HG03342 (cell line): ENCODE measurements around the gene RASGRP2.
"Not testable (repeated sequence)": the region's sequence is repeated elsewhere in the genome, so short reads cannot be mapped to it uniquely, and the experiment has no call there.

Experiments
- ATAC-seq: cut with Tn5 transposase; IDR thresholded peaks from one replicate; pipeline ENCODE4 v1.9.1; 2021; ENCODE audit warnings: mild to moderate bottlenecking, moderate library complexity; ENCODE audit not compliant: unreplicated experiment

The RASGRP2 gene

DNA sequence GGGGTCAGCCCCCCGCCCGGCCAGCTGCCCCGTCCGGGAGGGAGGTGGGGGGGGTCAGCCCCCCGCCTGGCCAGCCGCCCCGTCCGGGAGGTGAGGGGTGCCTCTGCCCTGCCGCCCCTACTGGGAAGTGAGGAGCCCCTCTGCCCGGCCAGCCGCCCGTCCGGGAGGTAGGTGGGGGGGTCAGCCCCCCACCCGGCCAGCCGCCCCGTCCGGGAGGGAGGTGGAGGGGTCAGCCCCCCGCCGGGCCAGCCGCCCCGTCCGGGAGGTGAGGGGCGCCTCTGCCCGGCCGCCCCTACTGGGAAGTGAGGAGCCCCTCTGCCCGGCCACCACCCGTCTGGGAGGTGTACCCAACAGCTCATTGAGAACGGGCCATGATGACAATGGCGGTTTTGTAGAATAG lies 42.0 kb downstream of the RASGRP2 start:
- ATAC-seq: not testable (repeated sequence)

DNA sequence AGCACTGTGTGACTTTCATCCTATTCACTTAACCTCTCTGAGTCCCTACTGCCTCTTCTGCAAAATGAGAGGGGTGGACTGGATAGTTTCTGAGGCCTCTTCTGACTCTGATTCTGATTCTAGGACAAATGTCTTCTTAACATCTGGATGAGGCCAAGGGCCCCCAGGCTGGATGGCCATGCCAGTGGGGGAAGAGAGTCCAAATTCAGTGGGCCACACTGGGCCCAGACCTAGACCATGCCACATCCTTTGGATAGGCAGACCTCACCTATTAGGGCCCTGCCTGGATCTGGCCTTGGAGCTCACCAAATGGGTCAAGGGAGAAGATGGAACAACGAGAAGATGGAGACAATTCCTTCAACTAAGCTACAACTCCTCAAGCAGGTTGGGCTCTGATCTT lies 45.5 kb downstream of the RASGRP2 start:
- ATAC-seq: no peak

DNA sequence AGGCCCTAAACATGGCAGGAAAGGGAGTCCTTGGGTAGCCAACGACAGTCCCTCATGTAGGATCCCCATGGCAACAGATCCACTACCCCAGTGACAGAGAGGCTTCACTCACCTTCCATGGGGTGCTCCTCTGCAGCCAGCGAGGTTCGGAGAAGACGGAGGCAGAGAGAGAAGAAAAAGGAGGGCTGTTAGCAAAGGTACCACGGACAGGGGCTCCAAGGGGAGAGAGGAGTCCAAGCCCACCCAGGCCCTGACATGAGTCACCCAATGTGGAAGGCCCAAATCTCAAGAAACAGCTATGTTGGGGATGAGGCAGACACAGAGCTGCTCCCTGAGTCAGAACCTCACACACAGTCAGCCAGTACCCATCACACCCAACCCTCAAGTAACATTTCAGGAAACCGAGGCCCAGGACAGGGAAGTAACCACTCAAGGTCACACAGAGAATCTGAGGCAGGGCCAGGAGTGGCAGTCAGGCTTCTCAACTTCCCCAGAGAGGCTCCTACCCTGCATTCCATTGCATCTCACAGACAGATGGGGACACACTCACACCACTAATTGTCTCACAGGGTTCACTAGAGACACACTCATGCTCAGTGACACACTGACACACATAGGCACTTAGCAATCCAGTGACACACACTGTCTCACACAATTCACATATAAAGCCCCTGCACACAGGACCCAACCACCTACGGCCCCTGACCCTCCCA lies 46.1 kb downstream of the RASGRP2 start:
- no peak for ATAC-seq

DNA sequence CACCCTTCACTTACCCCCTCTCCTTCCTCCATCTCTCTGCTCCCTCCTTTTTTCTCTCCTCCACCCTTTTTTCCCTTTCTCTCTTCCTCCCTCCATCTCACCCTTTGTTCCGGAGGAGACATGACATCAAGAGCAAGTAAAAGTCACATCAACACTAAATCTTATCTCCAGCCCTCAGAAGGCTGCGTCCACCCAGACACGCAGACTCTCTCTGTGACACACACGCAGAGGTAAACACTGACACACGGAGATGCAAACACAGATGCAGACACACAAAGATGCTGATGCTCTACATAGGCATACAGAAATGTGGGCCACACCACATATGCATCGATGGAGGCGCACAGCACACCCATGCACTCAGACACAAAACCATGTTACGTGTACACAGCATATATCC lies 47.9 kb downstream of the RASGRP2 start:
- ATAC-seq: no peak

DNA sequence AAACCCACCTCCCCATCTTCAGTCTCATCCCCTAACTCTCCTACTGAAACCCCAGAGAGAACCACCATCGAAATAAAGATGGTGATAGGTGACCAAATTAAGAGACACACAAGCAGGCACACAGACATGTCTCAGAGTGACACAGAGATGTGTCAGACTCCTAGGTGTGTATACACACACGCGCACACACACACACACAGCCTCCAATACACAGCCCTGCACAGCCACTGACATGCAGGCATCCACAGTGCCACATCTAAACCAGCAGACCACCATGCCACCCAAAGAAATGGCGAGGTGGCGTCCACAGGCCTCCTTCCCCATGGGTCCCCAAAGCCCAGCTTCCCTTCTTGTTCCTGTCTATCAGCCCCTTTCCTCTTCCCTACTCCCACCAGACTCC lies 48.4 kb downstream of the RASGRP2 start:
- ATAC-seq: no peak

DNA sequence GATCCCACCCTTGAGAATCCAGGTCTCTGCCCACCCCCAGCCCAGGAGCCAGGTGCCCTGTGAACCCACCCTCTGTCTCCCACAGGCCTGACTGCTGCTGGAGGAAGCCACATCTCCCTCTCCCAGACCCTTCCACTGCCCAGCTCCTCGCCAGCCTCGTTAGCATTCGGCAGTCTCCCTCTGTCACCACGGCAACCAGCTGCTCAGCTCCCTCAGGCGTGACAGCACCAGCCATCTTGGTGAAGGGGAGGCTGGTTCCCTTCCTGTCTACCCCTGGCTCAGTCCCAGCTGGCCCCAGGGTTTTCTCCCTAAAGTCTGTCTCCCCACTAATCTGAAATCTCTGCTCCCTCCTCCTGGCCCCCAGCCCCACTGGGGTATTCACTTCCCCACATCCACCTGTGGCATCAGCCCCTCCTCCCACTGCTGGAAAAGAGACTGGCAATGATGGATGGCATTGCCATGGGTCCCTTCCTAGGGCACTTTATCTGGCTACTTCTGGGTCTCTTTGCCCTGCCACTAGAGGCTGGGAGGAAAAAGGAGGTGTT lies 49.0 kb downstream of the RASGRP2 start:
- ATAC-seq: no peak

DNA sequence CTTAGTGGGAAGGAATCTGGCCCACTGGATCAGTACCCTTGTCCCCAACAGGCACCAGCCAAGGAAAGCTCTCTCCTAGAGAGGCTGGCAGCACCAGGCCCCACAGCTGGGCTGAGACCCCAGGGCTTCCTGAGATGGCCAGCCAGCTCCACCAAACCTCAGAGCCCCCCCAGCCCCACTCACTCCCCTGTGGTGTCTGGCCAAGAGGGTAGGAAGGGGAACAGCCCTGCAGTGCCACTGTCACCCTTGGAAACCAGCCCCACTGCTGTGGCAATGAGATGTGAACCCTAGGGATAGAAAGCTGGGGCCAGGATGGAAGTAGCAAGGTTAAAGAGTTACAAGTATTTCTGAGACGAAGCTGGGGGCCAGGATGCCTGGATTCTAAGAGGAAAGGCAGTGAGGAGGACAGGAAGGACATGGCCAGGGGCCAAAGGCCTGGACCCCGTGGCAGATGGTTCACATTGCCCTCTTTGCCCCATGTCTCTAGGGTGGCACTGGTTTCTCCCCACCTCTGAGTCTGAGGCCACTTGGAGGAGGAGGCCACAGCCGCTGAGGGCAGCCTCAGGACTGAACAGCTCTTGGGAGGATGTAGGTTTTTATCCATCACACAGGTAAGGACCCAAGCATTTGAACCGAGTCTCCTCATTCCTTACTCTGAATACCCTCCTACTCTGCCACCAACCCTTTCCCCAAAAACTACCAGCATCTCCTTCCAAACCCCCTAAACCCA lies 49.8 kb downstream of the RASGRP2 start:
- ATAC-seq: no peak

DNA sequence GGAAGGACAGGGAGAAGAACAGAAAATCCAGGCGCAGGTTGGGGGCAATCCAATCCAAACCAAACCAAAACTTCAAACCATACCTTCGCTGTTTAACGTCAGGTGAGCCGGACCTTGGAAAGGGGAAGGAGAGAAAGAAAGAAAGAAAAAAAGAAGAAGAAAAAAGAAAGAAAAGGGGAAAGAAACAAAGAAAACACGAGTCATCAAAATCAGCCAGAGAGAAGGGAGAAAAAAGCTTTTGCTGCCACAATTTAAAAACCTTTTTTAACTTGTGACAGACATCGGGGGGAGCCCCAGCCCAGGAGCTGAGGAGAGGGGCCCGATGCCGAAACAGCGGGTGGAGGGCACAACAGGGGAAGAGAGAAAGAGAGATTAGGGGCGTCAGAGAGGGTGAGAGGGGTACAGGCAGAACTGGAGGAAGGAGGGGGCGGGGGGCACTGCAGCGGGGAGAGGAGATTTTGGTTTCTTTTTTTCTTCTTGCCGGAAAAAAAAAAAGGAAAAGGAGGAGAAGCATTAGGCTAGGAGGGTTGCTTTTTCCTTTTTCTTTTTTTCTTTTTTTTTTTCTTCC lies 51.1 kb downstream of the RASGRP2 start:
- ATAC-seq: no peak

DNA sequence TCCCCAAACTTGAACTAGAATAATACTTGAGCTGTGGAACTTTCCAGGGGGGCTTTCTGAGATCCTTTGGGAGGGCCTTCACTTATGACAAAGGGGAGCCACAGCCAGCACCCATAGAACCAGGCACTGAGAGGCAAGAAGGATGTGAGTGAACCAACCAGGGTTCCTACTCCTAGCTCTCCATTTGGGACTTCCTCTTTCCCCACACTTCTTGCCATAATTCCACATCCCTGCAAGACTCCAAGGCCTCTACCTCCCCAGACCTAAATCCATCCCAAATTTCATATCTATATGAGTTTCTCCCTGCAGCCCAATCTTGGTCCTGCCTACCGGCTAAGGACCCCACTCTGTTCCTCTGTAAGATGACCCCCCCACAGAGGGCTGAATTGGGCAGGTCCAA lies 52.4 kb downstream of the RASGRP2 start:
- ATAC-seq: no peak

DNA sequence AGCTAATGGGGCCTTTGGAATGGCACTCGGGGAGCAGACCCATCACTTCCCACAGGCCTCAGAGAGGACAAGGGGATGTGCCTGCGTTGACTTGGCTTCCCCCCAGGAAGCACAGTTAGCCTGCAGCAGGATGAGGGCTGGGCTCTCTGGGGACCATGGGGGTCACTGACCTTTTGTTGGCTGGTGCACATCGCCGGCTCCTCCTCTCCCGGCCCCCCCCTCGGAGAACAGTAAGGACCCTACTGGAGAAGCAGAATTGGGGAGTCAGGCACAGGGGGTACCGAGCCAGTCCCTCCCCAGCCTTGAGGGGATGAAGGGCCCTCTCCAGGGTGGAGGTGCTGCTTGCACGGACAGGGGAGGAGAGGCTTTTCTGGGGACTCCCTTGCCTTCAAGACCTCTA lies 53.7 kb downstream of the RASGRP2 start:
- ATAC-seq: no peak

DNA sequence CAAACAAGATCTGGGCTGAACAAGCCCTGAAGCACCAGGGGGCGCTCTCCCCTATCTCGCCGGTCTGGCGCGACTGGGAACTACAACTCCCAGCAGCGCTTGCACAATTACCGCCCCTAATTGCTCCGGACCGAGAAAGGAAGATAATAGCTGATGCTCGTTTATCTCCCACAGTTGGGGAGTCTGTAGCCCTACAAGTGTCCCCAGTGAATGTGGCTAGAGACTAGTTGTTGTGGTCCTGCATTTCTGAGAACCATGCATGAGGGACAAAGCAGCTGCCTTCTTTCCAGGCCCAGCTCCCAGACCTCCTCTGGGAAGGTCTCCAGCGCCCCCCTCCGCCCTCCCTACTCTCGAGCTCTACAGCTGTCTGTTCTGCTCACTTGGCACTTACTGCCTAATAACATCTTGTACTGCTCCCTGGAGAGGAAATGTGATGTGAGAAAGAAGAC lies 55.4 kb downstream of the RASGRP2 start:
- peak; percentile 79 for ATAC-seq

DNA sequence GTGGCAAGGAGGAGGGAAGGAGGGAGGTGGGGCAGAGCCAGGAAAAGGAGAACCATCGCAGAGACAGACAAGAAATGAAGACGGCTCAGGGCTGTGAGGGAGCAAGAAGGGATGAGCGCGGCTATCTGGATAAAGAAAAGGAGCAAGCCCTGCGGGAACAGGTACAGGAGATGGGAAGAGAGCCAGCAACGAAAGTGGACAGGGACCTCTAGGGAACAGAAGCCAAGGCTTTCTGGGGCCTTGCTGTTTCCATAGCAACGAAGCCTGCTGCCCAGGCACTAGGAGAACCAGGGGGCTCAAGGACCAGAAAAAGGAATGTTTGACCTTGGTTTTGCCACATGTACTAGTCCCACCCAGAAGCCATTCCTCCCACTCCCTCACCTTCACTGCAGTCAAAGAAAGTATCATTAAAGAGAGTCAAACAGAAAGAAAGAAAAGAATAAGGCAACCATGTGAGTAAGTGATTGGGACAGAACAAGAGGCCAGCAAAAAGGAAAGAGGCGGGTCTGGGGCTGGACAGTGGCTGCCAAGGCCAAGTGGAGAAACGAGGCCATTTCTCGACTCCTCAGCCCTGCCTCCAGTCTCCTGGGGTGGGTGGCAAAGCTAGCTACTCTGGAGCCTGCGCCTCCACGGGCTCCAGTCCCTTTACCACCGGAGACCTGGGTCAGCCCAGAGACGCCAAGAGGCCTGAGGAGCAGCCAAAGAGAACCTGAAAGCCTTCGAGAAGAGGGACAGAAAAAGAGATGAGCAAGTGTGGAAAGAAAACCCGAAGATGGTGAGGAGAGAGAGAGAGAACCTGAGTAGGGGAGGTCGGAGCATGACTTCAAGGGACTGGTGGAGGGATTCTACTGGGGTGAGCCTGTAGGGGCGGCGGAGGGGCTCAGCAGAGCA lies 56.1 kb downstream of the RASGRP2 start:
- ATAC-seq: no peak

DNA sequence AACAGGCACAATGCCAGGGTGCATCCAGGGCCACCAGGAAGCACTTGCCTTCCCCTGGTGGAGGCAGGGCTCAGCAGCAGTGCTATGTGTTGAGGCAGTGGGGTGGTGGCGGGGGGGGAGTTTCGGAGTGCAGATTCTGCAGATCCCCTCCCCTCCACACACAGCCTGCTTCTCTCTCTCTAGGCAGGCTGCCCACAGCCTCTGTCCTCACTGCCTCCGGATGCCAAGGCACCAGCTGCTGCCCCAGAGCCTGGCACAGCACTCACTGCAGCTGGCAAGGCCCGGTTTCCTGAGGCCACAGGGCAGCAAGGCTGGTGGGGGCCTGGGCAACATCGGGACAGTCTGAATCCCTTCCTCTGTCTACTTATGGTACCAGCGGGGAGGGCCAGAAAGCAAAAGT lies 56.7 kb downstream of the RASGRP2 start:
- no peak for ATAC-seq

DNA sequence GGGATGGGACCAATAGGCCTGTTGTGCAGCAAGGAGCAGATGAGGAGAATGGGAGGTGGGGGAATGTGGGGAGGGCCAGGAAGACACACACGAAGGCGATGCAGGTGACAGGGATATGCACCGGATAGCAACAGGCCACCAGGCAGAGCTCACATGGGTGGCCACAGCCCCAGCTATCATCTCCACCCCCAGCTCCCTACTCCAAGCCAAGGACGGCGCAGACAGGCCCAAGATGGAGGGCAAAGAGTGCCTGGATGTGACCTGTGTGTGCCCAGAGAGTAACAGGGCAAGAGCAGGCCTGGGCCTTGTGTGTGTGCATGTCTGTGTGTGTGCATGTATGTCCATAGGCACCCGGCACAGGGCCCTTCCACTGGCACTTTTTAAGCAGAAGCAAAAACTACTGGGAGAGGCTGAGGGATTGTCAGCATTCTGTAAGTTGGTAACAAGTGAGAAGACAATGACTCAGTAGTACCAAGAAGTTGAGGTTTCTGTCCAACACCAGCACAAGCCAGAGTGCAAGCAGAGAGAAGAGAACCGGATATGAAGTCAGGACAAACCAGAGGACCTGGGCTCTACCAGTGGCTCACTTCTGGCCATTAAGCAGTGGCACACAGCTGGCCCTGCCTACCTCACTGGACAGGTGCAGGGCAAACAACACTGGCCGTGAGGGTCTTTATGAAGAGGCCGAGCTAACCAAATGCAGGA lies 57.3 kb downstream of the RASGRP2 start:
- ATAC-seq: no peak

DNA sequence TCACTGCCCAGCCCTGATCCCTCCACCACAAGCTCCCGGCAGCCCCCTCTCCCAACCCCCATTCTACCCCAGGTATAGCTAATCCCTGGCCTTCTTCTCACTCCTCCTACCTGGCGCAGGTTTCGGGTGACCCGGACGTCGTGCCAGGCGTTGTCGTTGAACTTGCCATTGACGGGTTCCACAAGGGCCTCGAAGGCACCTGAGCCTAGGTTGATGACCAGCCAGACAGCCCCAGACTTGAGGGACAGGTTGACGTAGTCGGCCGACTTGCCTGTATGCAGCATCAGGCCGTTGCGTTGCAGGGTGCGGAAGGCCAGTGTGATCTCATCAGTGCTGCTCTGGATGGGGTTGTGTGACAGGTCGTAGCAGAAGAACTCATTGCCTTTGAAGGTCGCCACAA lies 58.4 kb downstream of the RASGRP2 start:
- no peak for ATAC-seq

DNA sequence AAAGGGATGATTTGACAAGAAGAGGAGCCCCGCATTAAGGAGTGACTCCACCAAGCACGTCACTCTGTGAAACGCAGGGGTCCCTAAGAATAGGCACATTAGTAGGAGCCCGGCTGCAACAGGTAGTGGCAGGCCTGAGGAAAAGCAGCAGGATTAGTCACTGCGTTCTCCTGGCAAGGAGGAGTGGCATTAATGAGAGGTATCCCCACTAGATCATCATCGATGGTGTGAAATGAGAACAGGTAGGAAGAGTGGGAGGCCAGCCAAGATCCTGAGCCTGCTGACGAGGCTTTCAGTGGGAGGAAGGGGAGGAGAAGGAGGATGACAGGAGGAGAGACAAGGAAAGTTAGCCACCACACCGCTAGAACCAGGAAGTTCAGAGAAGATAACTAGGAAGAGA lies 59.6 kb downstream of the RASGRP2 start:
- ATAC-seq: no peak

DNA sequence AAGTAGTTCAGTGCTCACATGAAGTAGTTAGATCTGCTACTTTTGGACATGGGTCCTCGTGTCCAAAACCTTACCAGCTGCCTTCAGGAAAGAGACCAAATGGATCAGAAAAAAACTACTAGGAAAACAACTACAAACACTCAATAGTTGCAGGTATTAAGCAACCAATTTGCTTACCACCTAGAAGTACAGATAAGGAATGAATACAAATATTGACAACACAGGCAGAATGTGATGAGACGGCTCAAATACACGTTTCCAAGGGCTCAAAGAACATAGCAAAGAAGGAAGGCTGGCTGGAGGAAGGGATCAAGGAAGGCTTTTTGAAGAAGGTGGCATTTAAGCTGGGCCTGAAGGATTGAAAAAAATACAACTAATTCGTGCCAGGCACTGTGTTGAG lies 62.8 kb downstream of the RASGRP2 start:
- no peak for ATAC-seq

DNA sequence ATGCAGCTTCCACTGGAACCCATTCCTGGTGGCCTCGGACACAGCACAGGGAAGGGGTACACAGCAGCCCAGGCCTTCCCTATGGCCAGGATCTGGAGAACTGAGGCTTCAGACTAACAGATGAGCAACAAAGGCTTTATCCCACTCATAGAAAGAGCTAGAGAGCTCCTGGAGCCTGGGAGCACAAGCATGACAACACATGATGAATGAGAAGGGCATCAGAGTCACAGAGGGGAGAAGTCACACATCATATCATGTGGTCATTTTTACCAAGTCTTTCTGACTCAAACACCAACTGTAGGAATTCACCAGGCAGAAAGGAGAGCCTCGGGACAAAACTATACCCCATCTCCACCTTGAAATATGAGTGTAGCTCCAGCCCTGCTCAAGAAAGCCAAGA lies 64.1 kb downstream of the RASGRP2 start:
- no peak for ATAC-seq

DNA sequence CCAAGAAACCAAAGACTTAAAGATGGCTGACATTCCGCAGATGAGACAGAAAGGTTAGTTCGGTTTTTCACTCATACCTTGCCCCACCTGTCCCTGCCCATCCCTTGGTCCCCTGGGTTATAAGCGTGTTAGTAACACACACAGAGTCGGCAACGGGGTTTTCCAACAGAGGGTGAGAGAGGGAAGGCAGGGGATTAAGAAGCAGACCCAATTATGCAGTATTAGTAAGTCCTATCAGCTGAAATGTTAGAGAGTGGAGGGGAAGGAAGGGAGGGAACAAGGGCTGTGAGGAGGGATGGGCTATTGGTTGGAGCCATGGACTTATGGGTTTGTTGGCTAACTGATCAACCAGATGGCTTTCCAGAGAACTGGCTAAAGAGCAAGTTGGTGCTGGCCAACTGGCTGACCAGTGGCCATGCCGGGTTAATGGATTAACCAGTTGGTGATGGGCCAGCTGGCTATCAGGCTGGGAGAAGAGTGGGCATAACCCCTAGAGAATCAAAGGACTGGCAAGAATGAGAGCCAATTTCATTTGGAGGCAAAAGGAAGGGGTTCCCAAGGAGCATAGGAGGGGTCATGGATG lies 66.4 kb downstream of the RASGRP2 start:
- ATAC-seq: no peak
